K562 (cell line): ENCODE data around the gene GCDH. TPM values are rescaled to one million over a fixed set of nuclear protein-coding genes. Genes with fewer than 3 reads are reported as not detected.

Source experiments
- ARID1B ChIP-seq: fragments of 450-650 bp; IDR thresholded peaks from 2 replicates; pipeline ENCODE4 v1.6.1; 2016; ENCODE audit warnings: antibody characterized with exemption, mild to moderate bottlenecking, inconsistent platforms
- ARNT ChIP-seq, 2 experiments: fragments of 450-650 bp; IDR thresholded peaks; 2 replicates each; pipeline ENCODE4 v1.6.1; 2016; ENCODE audit warnings: mild to moderate bottlenecking in 1 of 2
- BMI1 ChIP-seq: fragments of 150-350 bp; IDR thresholded peaks from 2 replicates; pipeline ENCODE4 v1.6.1; 2014; ENCODE audit warnings: low read length
- E2F8 ChIP-seq: fragments of 450-650 bp; IDR thresholded peaks from 2 replicates; pipeline ENCODE4 v1.7.1; 2018; ENCODE audit warnings: mild to moderate bottlenecking, low read depth; ENCODE audit not compliant: partially characterized antibody
- GATA2 ChIP-seq: sonication (generic); formaldehyde crosslinking; IDR thresholded peaks from 2 replicates; pipeline ENCODE4 v1.4.0; 2020; ENCODE audit warnings: mild to moderate bottlenecking, missing genetic modification reagents
- NCOA4 ChIP-seq: fragments of 450-650 bp; IDR thresholded peaks from 2 replicates; pipeline ENCODE4 v1.6.1; 2018; ENCODE audit warnings: mild to moderate bottlenecking; ENCODE audit not compliant: partially characterized antibody
- NUFIP1 ChIP-seq: fragments of 450-650 bp; IDR thresholded peaks from 2 replicates; pipeline ENCODE4 v1.6.1; 2018; ENCODE audit not compliant: partially characterized antibody
- RUNX1 ChIP-seq: sonication (generic); IDR thresholded peaks from 2 replicates; pipeline ENCODE4 v1.6.1; 2016; ENCODE audit warnings: antibody characterized with exemption, low read depth
- SLC30A9 ChIP-seq: fragments of 250-450 bp; sonication (Bioruptor Pico); IDR thresholded peaks from 2 replicates; pipeline ENCODE4 v1.8.0; 2022; ENCODE audit warnings: mild to moderate bottlenecking, moderate library complexity
- THAP12 ChIP-seq: fragments of 250-450 bp; sonication (Bioruptor Pico); IDR thresholded peaks from 2 replicates; pipeline ENCODE4 v1.9.0; 2021; ENCODE audit warnings: mild to moderate bottlenecking, inconsistent platforms
- XRCC4 ChIP-seq: IDR thresholded peaks from one replicate; pipeline ENCODE4 v1.6.1; 2011; ENCODE audit not compliant: insufficient read depth, insufficient read length; ENCODE audit errors: extremely low read depth
- ZBED1 ChIP-seq: IDR thresholded peaks from 2 replicates; pipeline ENCODE4 v1.6.1; 2014
- ZNF398 ChIP-seq: fragments of 250-450 bp; sonication (Bioruptor Pico); IDR thresholded peaks from 2 replicates; pipeline ENCODE4 v1.8.0; 2021; ENCODE audit warnings: moderate library complexity, mild to moderate bottlenecking, inconsistent platforms
- ZNF764 ChIP-seq: fragments of 250-450 bp; sonication (Bioruptor Pico); IDR thresholded peaks from 2 replicates; pipeline ENCODE4 v1.4.0; 2020; ENCODE audit warnings: low read depth, mild to moderate bottlenecking, moderate library complexity
- polyA plus RNA-seq, 8 experiments: library from polyadenylated mRNA; depleted of rRNA in 4 of 8; stranded (reverse) in 5 of 8; unstranded in 3 of 8; fragments of >200 nt; fragmentation: Nextera tagmentation in 2 of 8; fragmentation: Illumina TruSeq in 1 of 8; extraction: Ambion mirVana in 2 of 8; extraction: Trizol in 1 of 8; gene quantifications; 2 replicates each; pipeline versions ENCODE4 v1.2.1 to v1.2.3, GENCODE V29; 2011 to 2014; ENCODE audit warnings: inconsistent platforms in 1 of 8, missing spikeins in 1 of 8
- total RNA-seq, 7 experiments: library from RNA; depleted of rRNA in 6 of 7; stranded (reverse); fragments of >200 nt in 6 of 7; fragmentation: Illumina TruSeq in 2 of 7; extraction: Trizol in 2 of 7; gene quantifications; 2 replicates each; pipeline versions ENCODE4 v1.2.1 to v1.2.3, GENCODE V29; 2011 to 2021; ENCODE audit warnings: low replicate concordance in 1 of 7
- TF ChIP-seq, protein P1 (sequence below): sonication (generic); formaldehyde crosslinking; IDR thresholded peaks from 2 replicates; pipeline ENCODE4 v1.8.1; 2023; ENCODE audit warnings: mild to moderate bottlenecking, missing genetic modification reagents
- TF ChIP-seq, protein P2 (sequence below), 2 experiments: fragments of 450-650 bp in 1 of 2; IDR thresholded peaks; 2 replicates each; pipeline ENCODE4 v1.6.1; 2011 to 2017; ENCODE audit warnings: low read depth in 2 of 2, antibody characterized with exemption in 1 of 2, borderline replicate concordance in 1 of 2, low read length in 1 of 2, mild to moderate bottlenecking in 1 of 2, mixed read lengths in 1 of 2; ENCODE audit not compliant: control insufficient read depth in 1 of 2

GCDH gene
- total and polyA plus RNA-seq, 9 of the 15 experiments (the other 6 are each of a cell fraction or from before 2014, with no cell fraction given): 2.9 to 50.8 (median 19.1) TPM

GRCh38 chr19:12937927-12938778, 47.2 kb downstream of the GCDH start, which contains the start of gene CALR (continued):
- TF ChIP-seq THAP12 (CRISPR knock-in tag) (peak; percentile 96), SLC30A9 (CRISPR knock-in tag) (no peak), ARNT (IDR thresholded peaks at IDR 0.05) (no peak), ZNF764 (CRISPR knock-in tag) (no peak), ZNF398 (CRISPR knock-in tag) (no peak), RUNX1 (no peak), GATA2 (no peak), BMI1 (no peak), ARID1B (peak; percentile 30), E2F8 (peak; percentile 69), ZBED1 (peak; percentile 83; the same call in 1 of the 2 replicates), NCOA4 (no peak), XRCC4 (no peak), NUFIP1 (no peak)
- TF ChIP-seq, protein P1, sequence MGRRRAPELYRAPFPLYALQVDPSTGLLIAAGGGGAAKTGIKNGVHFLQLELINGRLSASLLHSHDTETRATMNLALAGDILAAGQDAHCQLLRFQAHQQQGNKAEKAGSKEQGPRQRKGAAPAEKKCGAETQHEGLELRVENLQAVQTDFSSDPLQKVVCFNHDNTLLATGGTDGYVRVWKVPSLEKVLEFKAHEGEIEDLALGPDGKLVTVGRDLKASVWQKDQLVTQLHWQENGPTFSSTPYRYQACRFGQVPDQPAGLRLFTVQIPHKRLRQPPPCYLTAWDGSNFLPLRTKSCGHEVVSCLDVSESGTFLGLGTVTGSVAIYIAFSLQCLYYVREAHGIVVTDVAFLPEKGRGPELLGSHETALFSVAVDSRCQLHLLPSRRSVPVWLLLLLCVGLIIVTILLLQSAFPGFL: 0 out of 2 replicates have a peak, but pooled peaks have one; percentile 32
- TF ChIP-seq, protein P2, sequence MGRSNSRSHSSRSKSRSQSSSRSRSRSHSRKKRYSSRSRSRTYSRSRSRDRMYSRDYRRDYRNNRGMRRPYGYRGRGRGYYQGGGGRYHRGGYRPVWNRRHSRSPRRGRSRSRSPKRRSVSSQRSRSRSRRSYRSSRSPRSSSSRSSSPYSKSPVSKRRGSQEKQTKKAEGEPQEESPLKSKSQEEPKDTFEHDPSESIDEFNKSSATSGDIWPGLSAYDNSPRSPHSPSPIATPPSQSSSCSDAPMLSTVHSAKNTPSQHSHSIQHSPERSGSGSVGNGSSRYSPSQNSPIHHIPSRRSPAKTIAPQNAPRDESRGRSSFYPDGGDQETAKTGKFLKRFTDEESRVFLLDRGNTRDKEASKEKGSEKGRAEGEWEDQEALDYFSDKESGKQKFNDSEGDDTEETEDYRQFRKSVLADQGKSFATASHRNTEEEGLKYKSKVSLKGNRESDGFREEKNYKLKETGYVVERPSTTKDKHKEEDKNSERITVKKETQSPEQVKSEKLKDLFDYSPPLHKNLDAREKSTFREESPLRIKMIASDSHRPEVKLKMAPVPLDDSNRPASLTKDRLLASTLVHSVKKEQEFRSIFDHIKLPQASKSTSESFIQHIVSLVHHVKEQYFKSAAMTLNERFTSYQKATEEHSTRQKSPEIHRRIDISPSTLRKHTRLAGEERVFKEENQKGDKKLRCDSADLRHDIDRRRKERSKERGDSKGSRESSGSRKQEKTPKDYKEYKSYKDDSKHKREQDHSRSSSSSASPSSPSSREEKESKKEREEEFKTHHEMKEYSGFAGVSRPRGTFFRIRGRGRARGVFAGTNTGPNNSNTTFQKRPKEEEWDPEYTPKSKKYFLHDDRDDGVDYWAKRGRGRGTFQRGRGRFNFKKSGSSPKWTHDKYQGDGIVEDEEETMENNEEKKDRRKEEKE (IDR thresholded peaks at IDR 0.05; ENCODE audit: borderline replicate concordance in 1 of 2, control insufficient read depth in 1 of 2, low read depth in 2 of 2, low read length in 1 of 2): no peak
